ENCODE data around the gene GALNT8. TPM values are rescaled to one million over a fixed set of nuclear protein-coding genes. Genes with fewer than 3 reads are reported as not detected.

The GALNT8 gene
- total RNA-seq (1 to 10 TPM in 3 of 5 donors, under 1 TPM in 2; 0.41 to 2.9 (median 1.5) TPM), total RNA-seq (0 to 1.2 (median 0.32) reads per million in 29 experiments)
- 2.2 TPM for total RNA-seq (2013)

GRCh38 chr12:4719821-4720636, at the start of gene GALNT8:
Gene GALNT8, plus strand, starts transcription at chr12:4720400. Its CDS starts 278 bp downstream, at chr12:4720678.
- peaks cover 40 to 44% of the 10 kb centered on the region in 2 donors for H3K27me3 Mint-ChIP-seq
- DNase-seq (no peak), ATAC-seq (replicated peaks in 1 of 4) (no peak)
- no peak within 1 kb of the TSS for H3K4me3 Mint-ChIP-seq
- WGBS (ENCODE audit: insufficient coverage): 84% methylated on average over 8 of the region's 18 CpGs
- POLR2A ChIA-PET: no interaction called here
- H3K4me1 ChIP-seq (ENCODE audit: control insufficient read depth in 1 of 2, extremely low read depth in 1 of 2, insufficient read depth in 2 of 2, low read length in 2 of 2): no peaks in the 10 kb centered on the region
- H3K4me1 Mint-ChIP-seq: no peaks in the 10 kb centered on the region
- H3K27me3 ChIP-seq (replicated peaks in 1 of 2; ENCODE audit: control insufficient read depth in 2 of 2, extremely low read depth in 1 of 2, insufficient read depth in 2 of 2, low read length in 1 of 2): peaks cover 7 to 13% of the 10 kb centered on the region in 2 experiments
- no peaks in the 10 kb centered on the region for H3K9me3 ChIP-seq
- H3K36me3 ChIP-seq (ENCODE audit: control insufficient read depth in 2 of 2, extremely low read depth in 1 of 2, insufficient read depth in 1 of 2, low read length in 1 of 2): no peaks in the 10 kb centered on the region
- H3K27ac Mint-ChIP-seq: no peak within 1 kb of the TSS
- no peaks in the 10 kb centered on the region for H3K9me3 Mint-ChIP-seq
- no peaks in the 10 kb centered on the region for H3K36me3 Mint-ChIP-seq
- CTCF ChIA-PET: no interaction called here
- no peak within 1 kb of the TSS for H3K4me3 ChIP-seq (ENCODE audit: control insufficient read depth in 1 of 2, extremely low read depth in 1 of 2, low read length in 1 of 2)
- no peak within 1 kb of the TSS for H3K27ac ChIP-seq (ENCODE audit: low read length)

GRCh38 chr12:4679711-4680110, 40.5 kb upstream of the GALNT8 start:
- Histone ChIP-seq H3K4me3 (ENCODE audit: control insufficient read depth in 1 of 2, extremely low read depth in 1 of 2, low read length in 1 of 2) (no peak overlapping the region), H3K27me3 (replicated peaks in 1 of 2; ENCODE audit: control insufficient read depth in 2 of 2, extremely low read depth in 1 of 2, insufficient read depth in 2 of 2, low read length in 1 of 2) (no peaks in the 10 kb centered on the region), H3K36me3 (ENCODE audit: control insufficient read depth in 2 of 2, extremely low read depth in 1 of 2, insufficient read depth in 1 of 2, low read length in 1 of 2) (peaks cover 0 to 24% of the 10 kb centered on the region in 2 donors), H3K4me1 (ENCODE audit: control insufficient read depth in 1 of 2, extremely low read depth in 1 of 2, insufficient read depth in 2 of 2, low read length in 2 of 2) (no peaks in the 10 kb centered on the region), H3K9me3 (no peaks in the 10 kb centered on the region), H3K27ac (ENCODE audit: low read length) (no peak overlapping the region)
- WGBS (ENCODE audit: insufficient coverage): 100% methylated on average over 2 of the region's 2 CpGs
- ChIA-PET POLR2A (no interaction called here), CTCF (no interaction called here)
- no peak for ATAC-seq (replicated peaks in 1 of 4)
- DNase-seq: no peak
- H3K4me3 Mint-ChIP-seq: no peak overlapping the region
- peak overlapping the region in 1 of 2 donors; percentile 40 for H3K27ac Mint-ChIP-seq
- H3K27me3 Mint-ChIP-seq: no peaks in the 10 kb centered on the region
- H3K4me1 Mint-ChIP-seq: no peaks in the 10 kb centered on the region
- H3K9me3 Mint-ChIP-seq: no peaks in the 10 kb centered on the region
- peaks cover 47% of the 10 kb centered on the region for H3K36me3 Mint-ChIP-seq

GRCh38 chr12:4681732-4682131, 38.5 kb upstream of the GALNT8 start:
- Mint-ChIP-seq H3K4me3 (no peak overlapping the region), H3K27ac (no peak overlapping the region), H3K36me3 (peaks cover 62% of the 10 kb centered on the region), H3K4me1 (no peaks in the 10 kb centered on the region), H3K27me3 (no peaks in the 10 kb centered on the region), H3K9me3 (no peaks in the 10 kb centered on the region)
- ChIA-PET CTCF (no interaction called here), POLR2A (no interaction called here)
- no peaks in the 10 kb centered on the region for H3K4me1 ChIP-seq (ENCODE audit: control insufficient read depth in 1 of 2, extremely low read depth in 1 of 2, insufficient read depth in 2 of 2, low read length in 2 of 2)
- DNase-seq: no peak
- WGBS (ENCODE audit: insufficient coverage): no CpG with 5 or more reads among the region's 3 CpGs
- H3K4me3 ChIP-seq (ENCODE audit: control insufficient read depth in 1 of 2, extremely low read depth in 1 of 2, low read length in 1 of 2): no peak overlapping the region
- no peaks in the 10 kb centered on the region for H3K27me3 ChIP-seq (replicated peaks in 1 of 2; ENCODE audit: control insufficient read depth in 2 of 2, extremely low read depth in 1 of 2, insufficient read depth in 2 of 2, low read length in 1 of 2)
- ATAC-seq (replicated peaks in 1 of 4): no peak
- H3K9me3 ChIP-seq: no peaks in the 10 kb centered on the region
- H3K27ac ChIP-seq (ENCODE audit: low read length): no peak overlapping the region
- H3K36me3 ChIP-seq (ENCODE audit: control insufficient read depth in 2 of 2, extremely low read depth in 1 of 2, insufficient read depth in 1 of 2, low read length in 1 of 2): peaks cover 1 to 45% of the 10 kb centered on the region in 2 donors

- ATAC-seq (replicated peaks in 1 of 4) (no peak), DNase-seq (no peak)
- Histone ChIP-seq H3K4me3 (ENCODE audit: control insufficient read depth in 1 of 2, extremely low read depth in 1 of 2, low read length in 1 of 2) (no peak overlapping the region), H3K27me3 (replicated peaks in 1 of 2; ENCODE audit: control insufficient read depth in 2 of 2, extremely low read depth in 1 of 2, insufficient read depth in 2 of 2, low read length in 1 of 2) (no peaks in the 10 kb centered on the region), H3K9me3 (no peaks in the 10 kb centered on the region), H3K36me3 (ENCODE audit: control insufficient read depth in 2 of 2, extremely low read depth in 1 of 2, insufficient read depth in 1 of 2, low read length in 1 of 2) (peaks cover 10 to 64% of the 10 kb centered on the region in 2 donors), H3K27ac (ENCODE audit: low read length) (no peak overlapping the region), H3K4me1 (ENCODE audit: control insufficient read depth in 1 of 2, extremely low read depth in 1 of 2, insufficient read depth in 2 of 2, low read length in 2 of 2) (no peaks in the 10 kb centered on the region)
- no peak overlapping the region for H3K4me3 Mint-ChIP-seq
- no peaks in the 10 kb centered on the region for H3K4me1 Mint-ChIP-seq
- H3K9me3 Mint-ChIP-seq: no peaks in the 10 kb centered on the region
- H3K36me3 Mint-ChIP-seq: peaks cover 68% of the 10 kb centered on the region
- no peaks in the 10 kb centered on the region for H3K27me3 Mint-ChIP-seq
- H3K27ac Mint-ChIP-seq: no peak overlapping the region
- ChIA-PET POLR2A (no interaction called here), CTCF (no interaction called here)
- WGBS (ENCODE audit: insufficient coverage): 100% methylated on average over 8 of the region's 8 CpGs
These were observed 34.9 kb upstream of the GALNT8 start for GRCh38 chr12:4685317-4685716.

- Histone ChIP-seq H3K4me3 (ENCODE audit: control insufficient read depth in 1 of 2, extremely low read depth in 1 of 2, low read length in 1 of 2) (no peak overlapping the region), H3K4me1 (ENCODE audit: control insufficient read depth in 1 of 2, extremely low read depth in 1 of 2, insufficient read depth in 2 of 2, low read length in 2 of 2) (no peaks in the 10 kb centered on the region), H3K36me3 (ENCODE audit: control insufficient read depth in 2 of 2, extremely low read depth in 1 of 2, insufficient read depth in 1 of 2, low read length in 1 of 2) (peaks cover 10 to 34% of the 10 kb centered on the region in 2 donors), H3K27ac (ENCODE audit: low read length) (no peak overlapping the region), H3K9me3 (no peaks in the 10 kb centered on the region), H3K27me3 (replicated peaks in 1 of 2; ENCODE audit: control insufficient read depth in 2 of 2, extremely low read depth in 1 of 2, insufficient read depth in 2 of 2, low read length in 1 of 2) (no peaks in the 10 kb centered on the region)
- ChIA-PET POLR2A (no interaction called here), CTCF (no interaction called here)
- DNase-seq: no peak
- Mint-ChIP-seq H3K27me3 (no peaks in the 10 kb centered on the region), H3K9me3 (no peaks in the 10 kb centered on the region), H3K36me3 (peaks cover 68% of the 10 kb centered on the region), H3K4me1 (no peaks in the 10 kb centered on the region), H3K27ac (no peak overlapping the region), H3K4me3 (no peak overlapping the region)
- WGBS (ENCODE audit: insufficient coverage): 90% methylated on average over 4 of the region's 5 CpGs
- ATAC-seq (replicated peaks in 1 of 4): no peak
These were observed 29.4 kb upstream of the GALNT8 start for GRCh38 chr12:4690760-4691159.

- DNase-seq (no peak), ATAC-seq (replicated peaks in 1 of 4) (no peak)
- H3K4me1 Mint-ChIP-seq: no peaks in the 10 kb centered on the region
- Histone ChIP-seq H3K27ac (ENCODE audit: low read length) (no peak overlapping the region), H3K27me3 (replicated peaks in 1 of 2; ENCODE audit: control insufficient read depth in 2 of 2, extremely low read depth in 1 of 2, insufficient read depth in 2 of 2, low read length in 1 of 2) (no peaks in the 10 kb centered on the region), H3K4me3 (ENCODE audit: control insufficient read depth in 1 of 2, extremely low read depth in 1 of 2, low read length in 1 of 2) (no peak overlapping the region), H3K4me1 (ENCODE audit: control insufficient read depth in 1 of 2, extremely low read depth in 1 of 2, insufficient read depth in 2 of 2, low read length in 2 of 2) (no peaks in the 10 kb centered on the region), H3K9me3 (no peaks in the 10 kb centered on the region), H3K36me3 (ENCODE audit: control insufficient read depth in 2 of 2, extremely low read depth in 1 of 2, insufficient read depth in 1 of 2, low read length in 1 of 2) (no peaks in the 10 kb centered on the region)
- peaks cover 32% of the 10 kb centered on the region for H3K36me3 Mint-ChIP-seq
- WGBS (ENCODE audit: insufficient coverage): 94% methylated on average over 10 of the region's 10 CpGs
- H3K27me3 Mint-ChIP-seq: no peaks in the 10 kb centered on the region
- no peaks in the 10 kb centered on the region for H3K9me3 Mint-ChIP-seq
- ChIA-PET POLR2A (no interaction called here), CTCF (no interaction called here)
- no peak overlapping the region for H3K27ac Mint-ChIP-seq
- no peak overlapping the region for H3K4me3 Mint-ChIP-seq
These were observed 19.6 kb upstream of the GALNT8 start for GRCh38 chr12:4700621-4701026.

Measured in T-cell (primary cell).